Measurements from ENCODE around the gene OSM.

- TF ChIP-seq CTCF (conservative IDR thresholded peaks at IDR 0.05; ENCODE audit: low read depth in 2 of 2): no peak
- TF ChIP-seq EZH2 (IDR thresholded peaks at IDR 0.05; ENCODE audit: low read depth, unreplicated experiment): no peak
- no peak for TF ChIP-seq POLR2AphosphoS5 (IDR thresholded peaks at IDR 0.05; ENCODE audit: low read depth)
- TF ChIP-seq CREB1 (CRISPR knock-in tag; IDR thresholded peaks at IDR 0.05; ENCODE audit: low read depth): no peak
- TF ChIP-seq JUNB (IDR thresholded peaks at IDR 0.05; ENCODE audit: unreplicated experiment): no peak
- TF ChIP-seq STAT1 (IDR thresholded peaks at IDR 0.05; ENCODE audit: unreplicated experiment): no peak
- no peak for TF ChIP-seq REST (IDR thresholded peaks at IDR 0.05; ENCODE audit: unreplicated experiment)
- no peak for TF ChIP-seq EZH2phosphoT487 (IDR thresholded peaks at IDR 0.05; ENCODE audit: unreplicated experiment)
- no peak for TF ChIP-seq NANOG (IDR thresholded peaks at IDR 0.05; ENCODE audit: borderline replicate concordance)
- no peak for TF ChIP-seq ZNF114 (CRISPR knock-in tag; IDR thresholded peaks at IDR 0.05)
- TF ChIP-seq ZNF331 (CRISPR knock-in tag; IDR thresholded peaks at IDR 0.05; ENCODE audit: low read depth): no peak
- no peak for TF ChIP-seq ETS1 (IDR thresholded peaks at IDR 0.05)
- TF ChIP-seq ZNF462 (CRISPR knock-in tag; IDR thresholded peaks at IDR 0.05): no peak
Observed at GRCh38 chr22:30299322-30299721, 32.7 kb upstream of the OSM start.

Data from GM23338 (cell line).